ENCODE data around the gene BTBD17.

DNA sequence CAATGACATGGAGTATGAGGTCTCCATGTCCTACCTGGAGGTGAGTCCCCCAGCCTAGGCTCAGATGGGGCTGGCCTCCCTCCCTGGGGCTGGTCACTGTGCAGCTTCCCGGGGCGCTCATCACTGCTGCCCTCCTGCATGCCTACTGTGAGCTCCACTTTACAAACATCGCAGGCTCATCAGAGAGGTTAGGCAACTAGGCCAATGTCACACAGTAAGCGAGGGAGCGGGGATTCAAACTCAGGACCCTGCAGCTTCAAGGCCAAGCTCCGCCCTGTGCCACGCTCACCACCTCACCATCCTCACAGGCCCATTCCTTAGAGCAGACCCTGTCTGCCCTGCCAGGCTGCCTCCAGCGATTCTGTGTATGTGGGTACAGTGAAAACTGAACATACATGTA, 18.5 kb downstream of the BTBD17 start:
- TF ChIP-seq, protein P1, sequence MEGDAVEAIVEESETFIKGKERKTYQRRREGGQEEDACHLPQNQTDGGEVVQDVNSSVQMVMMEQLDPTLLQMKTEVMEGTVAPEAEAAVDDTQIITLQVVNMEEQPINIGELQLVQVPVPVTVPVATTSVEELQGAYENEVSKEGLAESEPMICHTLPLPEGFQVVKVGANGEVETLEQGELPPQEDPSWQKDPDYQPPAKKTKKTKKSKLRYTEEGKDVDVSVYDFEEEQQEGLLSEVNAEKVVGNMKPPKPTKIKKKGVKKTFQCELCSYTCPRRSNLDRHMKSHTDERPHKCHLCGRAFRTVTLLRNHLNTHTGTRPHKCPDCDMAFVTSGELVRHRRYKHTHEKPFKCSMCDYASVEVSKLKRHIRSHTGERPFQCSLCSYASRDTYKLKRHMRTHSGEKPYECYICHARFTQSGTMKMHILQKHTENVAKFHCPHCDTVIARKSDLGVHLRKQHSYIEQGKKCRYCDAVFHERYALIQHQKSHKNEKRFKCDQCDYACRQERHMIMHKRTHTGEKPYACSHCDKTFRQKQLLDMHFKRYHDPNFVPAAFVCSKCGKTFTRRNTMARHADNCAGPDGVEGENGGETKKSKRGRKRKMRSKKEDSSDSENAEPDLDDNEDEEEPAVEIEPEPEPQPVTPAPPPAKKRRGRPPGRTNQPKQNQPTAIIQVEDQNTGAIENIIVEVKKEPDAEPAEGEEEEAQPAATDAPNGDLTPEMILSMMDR (IDR thresholded peaks at IDR 0.05), result no peak
- no peak for TF ChIP-seq POLR2AphosphoS5 (IDR thresholded peaks at IDR 0.05)
- TF ChIP-seq EP300 (IDR thresholded peaks at IDR 0.05), result no peak
- TF ChIP-seq POLR2A (IDR thresholded peaks at IDR 0.05), result no peak
